ENCODE data around the gene SRGAP1. TPM values are rescaled to one million over a fixed set of nuclear protein-coding genes. Genes with fewer than 3 reads are reported as not detected.

SRGAP1 gene
- total RNA-seq, 1 experiment from 2014 or later: 65.0 TPM

- no peak for TF ChIP-seq CTCF (IDR thresholded peaks at IDR 0.05; ENCODE audit: unreplicated experiment)
- Mint-ChIP-seq H3K27ac (ENCODE audit: low read depth, unreplicated experiment) (peak overlapping the region; percentile 64), H3K36me3 (ENCODE audit: insufficient read depth, unreplicated experiment) (peaks cover 4% of the 10 kb centered on the region), H3K4me1 (ENCODE audit: insufficient read depth, unreplicated experiment) (peaks cover 28% of the 10 kb centered on the region), H3K4me3 (ENCODE audit: unreplicated experiment) (no peak overlapping the region), H3K27me3 (ENCODE audit: insufficient read depth, unreplicated experiment) (no peaks in the 10 kb centered on the region), H3K9me3 (ENCODE audit: unreplicated experiment) (no peaks in the 10 kb centered on the region)
- ChIA-PET CTCF (interaction anchor here (1.2 kb wide), 1 partner anchor 83 kb away, joined by 3 read pairs; no protein-coding TSS in a partner anchor), POLR2A (interaction anchor here (0.7 to 1.9 kb wide), 7 partner anchors 12 to 342 kb away, joined by 3 to 8 read pairs (median 4); partner anchors contain the start of gene KICS2)
- intact Hi-C loops (cut with micrococcal nuclease): no loop called here
- BruUV-seq (replicated peaks): no TSS peak
- peak; percentile 67 for DNase-seq (ENCODE audit: unreplicated experiment)
Measured at GRCh38 chr12:64187370-64187769, 342.9 kb downstream of the SRGAP1 start.

- Mint-ChIP-seq H3K27me3 (ENCODE audit: insufficient read depth, unreplicated experiment) (no peaks in the 10 kb centered on the region), H3K27ac (ENCODE audit: low read depth, unreplicated experiment) (peak overlapping the region; percentile 64), H3K36me3 (ENCODE audit: insufficient read depth, unreplicated experiment) (peaks cover 8% of the 10 kb centered on the region), H3K4me1 (ENCODE audit: insufficient read depth, unreplicated experiment) (peaks cover 24% of the 10 kb centered on the region), H3K9me3 (ENCODE audit: unreplicated experiment) (no peaks in the 10 kb centered on the region), H3K4me3 (ENCODE audit: unreplicated experiment) (no peak overlapping the region)
- TF ChIP-seq CTCF (IDR thresholded peaks at IDR 0.05; ENCODE audit: unreplicated experiment): no peak
- intact Hi-C loops (cut with micrococcal nuclease): no loop called here
- no TSS peak for BruUV-seq (replicated peaks)
- ChIA-PET POLR2A (interaction anchor here (0.7 to 1.9 kb wide), 6 partner anchors 13 to 343 kb away, joined by 3 to 8 read pairs (median 4); partner anchors contain the start of gene KICS2), CTCF (no interaction called here)
- DNase-seq (ENCODE audit: unreplicated experiment): no peak
Measured at GRCh38 chr12:64187794-64188193, 343.3 kb downstream of the SRGAP1 start.

- no peak for TF ChIP-seq CTCF (IDR thresholded peaks at IDR 0.05; ENCODE audit: unreplicated experiment)
- no peak overlapping the region for H3K27ac Mint-ChIP-seq (ENCODE audit: low read depth, unreplicated experiment)
- no peaks in the 10 kb centered on the region for H3K9me3 Mint-ChIP-seq (ENCODE audit: unreplicated experiment)
- no TSS peak for BruUV-seq (replicated peaks)
- DNase-seq (ENCODE audit: unreplicated experiment): no peak
- ChIA-PET POLR2A (interaction anchor here (0.9 to 1.3 kb wide), 3 partner anchors 9 to 272 kb away, joined by 3 to 5 read pairs (median 3); no protein-coding TSS in a partner anchor), CTCF (no interaction called here)
- peaks cover 26% of the 10 kb centered on the region for H3K36me3 Mint-ChIP-seq (ENCODE audit: insufficient read depth, unreplicated experiment)
- peaks cover 20% of the 10 kb centered on the region for H3K4me1 Mint-ChIP-seq (ENCODE audit: insufficient read depth, unreplicated experiment)
- intact Hi-C loops (cut with micrococcal nuclease): no loop called here
- no peaks in the 10 kb centered on the region for H3K27me3 Mint-ChIP-seq (ENCODE audit: insufficient read depth, unreplicated experiment)
- no peak overlapping the region for H3K4me3 Mint-ChIP-seq (ENCODE audit: unreplicated experiment)
Measured at GRCh38 chr12:64189530-64189929, 345.0 kb downstream of the SRGAP1 start.

- ChIA-PET CTCF (interaction anchor here (0.7 kb wide), 1 partner anchor 9 kb away, joined by 3 read pairs; no protein-coding TSS in a partner anchor), POLR2A (interaction anchor here (0.7 to 1.0 kb wide), 3 partner anchors 9 to 273 kb away, joined by 3 to 5 read pairs (median 3); no protein-coding TSS in a partner anchor)
- no peak overlapping the region for H3K27ac Mint-ChIP-seq (ENCODE audit: low read depth, unreplicated experiment)
- no peak for DNase-seq (ENCODE audit: unreplicated experiment)
- H3K4me1 Mint-ChIP-seq (ENCODE audit: insufficient read depth, unreplicated experiment): peaks cover 20% of the 10 kb centered on the region
- H3K36me3 Mint-ChIP-seq (ENCODE audit: insufficient read depth, unreplicated experiment): peaks cover 31% of the 10 kb centered on the region
- TF ChIP-seq CTCF (IDR thresholded peaks at IDR 0.05; ENCODE audit: unreplicated experiment): no peak
- no peak overlapping the region for H3K4me3 Mint-ChIP-seq (ENCODE audit: unreplicated experiment)
- no peaks in the 10 kb centered on the region for H3K9me3 Mint-ChIP-seq (ENCODE audit: unreplicated experiment)
- intact Hi-C loops (cut with micrococcal nuclease): no loop called here
- no peaks in the 10 kb centered on the region for H3K27me3 Mint-ChIP-seq (ENCODE audit: insufficient read depth, unreplicated experiment)
- BruUV-seq (replicated peaks): no TSS peak
Measured at GRCh38 chr12:64190140-64190539, 345.6 kb downstream of the SRGAP1 start.
